GM19238 (cell line): Measurements from ENCODE around the gene TET3.

Experiments used
- DNase-seq: peaks from one replicate; pipeline ENCODE4 v3.0.0; 2011; ENCODE audit warnings: low spot score; ENCODE audit not compliant: insufficient read length

TET3 gene

DNA sequence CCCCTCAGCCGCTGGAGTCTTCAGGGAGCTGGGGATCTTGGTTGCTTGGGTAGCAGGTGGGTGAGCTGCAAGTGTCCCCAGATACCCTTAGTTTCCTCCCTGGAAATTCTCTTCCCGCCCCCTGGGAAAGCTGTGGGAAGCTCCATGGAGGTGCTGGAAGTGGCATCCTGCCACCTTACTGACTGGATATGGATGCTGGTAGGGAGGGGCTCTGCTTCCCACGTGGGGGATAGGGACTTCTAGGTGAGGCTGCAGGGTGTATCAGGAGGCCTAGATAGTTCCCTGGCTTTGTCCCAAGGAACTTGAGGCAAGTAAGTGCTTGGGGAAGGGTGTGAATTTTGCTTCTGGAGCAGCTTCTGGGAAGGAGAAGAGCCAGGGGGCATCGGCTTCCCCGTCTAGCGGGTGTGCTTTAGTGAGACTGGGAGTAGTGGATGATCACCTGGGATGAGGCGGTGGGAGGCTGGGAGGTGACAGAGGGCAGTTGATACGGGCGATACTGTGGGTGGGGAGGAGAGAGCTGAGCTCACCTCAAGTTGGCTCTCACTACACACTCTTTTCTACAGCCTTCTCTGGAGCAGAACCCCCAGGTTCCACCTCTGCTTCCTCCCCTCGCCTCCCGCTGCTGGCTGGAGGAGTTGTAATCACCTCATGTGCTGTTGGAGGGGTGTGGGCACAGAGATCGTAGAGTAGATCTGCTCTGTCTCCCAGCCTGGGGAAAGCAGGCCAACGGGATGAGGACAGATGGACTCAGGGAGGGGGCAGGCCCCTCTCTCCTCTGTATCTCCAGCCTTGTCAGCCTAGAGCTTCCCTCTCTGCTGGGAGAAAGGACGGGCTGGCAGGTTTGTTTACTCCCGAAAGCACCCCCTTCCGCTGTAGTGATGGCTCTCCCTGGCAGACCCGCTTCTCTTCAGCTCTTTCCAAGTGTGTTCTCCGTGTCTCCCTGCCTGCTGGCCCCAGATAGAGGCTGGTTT, 19.8 kb downstream of the TET3 start:
- no peak for DNase-seq

DNA sequence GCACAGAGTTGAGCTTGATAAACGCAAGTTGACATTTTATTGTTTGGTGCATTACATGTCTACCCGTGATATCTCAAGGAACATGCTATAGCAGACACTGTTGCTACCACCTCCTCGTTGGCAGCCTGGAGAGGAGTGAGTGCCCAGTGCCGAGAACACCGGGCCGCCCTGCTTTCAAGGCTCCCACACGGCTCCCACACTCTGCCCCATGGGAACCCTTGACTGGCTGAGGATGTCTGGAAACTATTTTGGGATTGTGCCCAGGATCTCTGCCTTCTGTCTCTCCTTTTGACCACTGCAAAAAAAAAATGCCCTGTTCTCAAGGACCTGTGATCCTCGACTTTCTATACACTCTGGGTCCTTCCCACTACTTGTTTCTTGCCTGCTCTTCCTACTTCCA, 21.1 kb downstream of the TET3 start:
- DNase-seq: no peak

DNA sequence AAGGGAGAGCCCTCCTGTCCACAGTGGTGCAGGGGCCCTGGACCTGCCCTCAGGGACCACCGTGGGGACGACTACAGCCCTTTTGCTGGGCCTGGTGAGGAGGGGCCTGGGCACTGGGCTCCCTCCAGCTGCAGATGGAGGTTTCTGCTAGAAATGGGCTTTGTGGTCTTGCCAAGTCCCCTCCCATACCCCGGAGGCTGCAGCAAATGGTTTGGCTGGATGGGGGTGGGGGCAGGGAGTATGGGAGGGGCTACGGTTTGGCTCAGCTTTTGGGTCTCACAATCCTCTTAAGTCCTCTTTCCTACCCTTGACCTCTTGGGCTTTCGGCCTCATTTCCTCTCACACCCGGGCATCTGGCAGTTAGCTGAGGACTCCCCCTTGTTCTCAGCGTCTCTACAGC, 21.7 kb downstream of the TET3 start:
- DNase-seq: no peak

DNA sequence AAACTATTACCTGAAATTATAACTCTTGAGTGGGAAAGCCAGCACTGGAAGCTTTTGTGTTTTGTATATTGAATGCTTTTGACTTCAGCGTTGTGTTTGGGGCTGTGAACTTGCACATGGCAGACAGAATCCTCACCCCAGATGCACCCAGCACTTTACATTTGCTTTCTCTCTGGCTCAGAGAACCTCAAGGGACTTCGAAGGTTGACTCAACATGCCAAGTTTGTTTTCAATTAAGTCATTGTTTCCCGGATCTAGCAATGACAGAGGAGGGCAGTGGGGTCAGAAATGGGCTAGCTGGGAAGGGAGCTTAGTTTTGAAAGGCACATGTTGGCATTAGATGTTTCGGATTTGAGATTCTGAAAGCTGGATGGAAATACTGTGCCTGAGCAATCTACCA, 22.4 kb downstream of the TET3 start:
- DNase-seq: no peak

DNA sequence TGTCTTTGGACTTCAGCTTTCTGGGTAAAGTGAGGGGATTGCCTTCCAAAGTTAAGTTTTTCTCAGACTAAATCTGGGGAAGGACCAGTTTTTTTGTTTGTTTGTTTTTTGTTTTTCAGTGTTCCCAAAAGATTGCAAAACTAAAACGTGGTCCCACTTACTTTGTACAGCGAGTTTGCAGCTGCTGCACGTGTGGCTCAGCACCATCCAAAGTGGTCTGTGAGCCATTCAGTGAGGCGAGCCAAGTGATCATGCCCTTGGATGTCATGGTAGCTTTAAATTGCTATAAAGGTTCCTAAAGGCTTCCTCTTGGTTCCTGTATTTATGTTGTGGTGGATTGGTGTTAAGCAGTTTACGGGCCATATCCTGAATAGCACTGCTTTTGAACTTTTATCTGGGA, 23.0 kb downstream of the TET3 start:
- no peak for DNase-seq

DNA sequence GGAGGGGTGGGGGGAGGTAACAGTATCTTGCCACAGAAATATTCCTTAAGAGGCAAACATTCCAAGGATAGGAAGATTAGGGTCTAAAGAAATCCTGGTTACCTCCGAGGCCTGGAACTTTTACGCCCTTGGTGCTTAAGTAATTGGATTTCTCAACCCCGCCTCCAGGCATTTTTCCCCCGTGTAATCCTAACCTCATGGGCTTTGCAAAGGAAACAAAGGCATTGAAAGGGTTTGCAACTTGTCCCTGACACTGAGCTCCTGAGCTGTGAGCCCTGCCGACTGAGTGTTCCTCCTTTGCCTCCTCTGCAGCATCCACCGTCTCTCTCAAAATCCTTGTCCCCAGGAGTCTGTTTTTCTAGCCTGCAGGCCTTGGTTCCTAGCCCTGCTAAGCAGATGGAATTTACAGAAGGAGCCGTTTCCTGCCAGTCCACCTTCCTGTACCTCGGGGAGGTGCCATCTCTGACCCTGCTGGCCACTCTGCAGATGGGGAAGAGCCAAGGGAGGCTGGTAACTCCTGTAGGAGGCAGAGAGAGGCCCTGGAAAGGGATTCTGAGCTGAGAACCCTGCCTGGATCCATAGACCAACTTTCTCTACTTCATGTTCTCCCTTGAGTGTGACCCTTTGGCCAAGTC, 24.2 kb downstream of the TET3 start:
- DNase-seq: no peak

DNA sequence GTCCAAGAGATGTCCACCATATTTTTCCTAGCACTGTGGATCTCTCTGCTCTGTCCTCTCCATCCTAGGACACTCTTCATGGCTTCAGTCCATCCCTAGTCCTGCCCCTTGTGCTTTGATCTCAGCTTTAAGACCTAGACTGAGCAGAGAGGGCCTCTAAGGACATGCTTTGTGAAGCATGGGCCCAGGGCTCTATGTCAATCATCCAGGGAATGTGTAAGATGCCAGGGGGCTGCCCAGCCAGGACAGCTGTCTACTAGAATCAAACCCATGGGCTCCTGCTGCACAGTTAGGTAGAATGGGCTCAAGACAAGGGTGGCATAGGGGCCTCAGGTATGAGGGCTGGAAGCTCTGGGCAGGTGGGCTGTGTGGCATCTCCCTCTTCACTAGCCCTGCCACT, 24.9 kb downstream of the TET3 start:
- DNase-seq: no peak

DNA sequence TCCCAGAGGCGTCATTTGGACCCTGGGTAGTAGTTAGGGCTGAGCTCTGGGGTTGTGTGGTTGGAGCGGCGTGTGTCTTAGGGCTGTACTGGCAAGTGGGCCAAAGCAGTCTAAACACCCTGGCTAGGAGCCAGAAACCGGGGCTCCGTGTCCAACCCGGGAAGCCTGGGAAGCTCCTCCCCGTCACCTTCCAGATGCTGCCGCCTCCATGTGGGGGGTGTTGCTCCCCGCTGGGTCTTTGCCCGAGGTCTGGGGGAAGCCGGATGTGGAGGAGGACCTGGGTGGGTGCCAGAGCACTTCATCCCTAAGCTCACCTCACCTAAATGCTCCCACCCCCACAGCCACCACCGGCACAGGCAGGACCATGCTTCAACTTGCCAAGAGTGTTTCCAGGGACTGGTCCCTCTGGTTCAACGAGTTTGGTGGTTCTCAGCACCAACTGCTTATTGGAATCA, 25.4 kb downstream of the TET3 start:
- DNase-seq: no peak

DNA sequence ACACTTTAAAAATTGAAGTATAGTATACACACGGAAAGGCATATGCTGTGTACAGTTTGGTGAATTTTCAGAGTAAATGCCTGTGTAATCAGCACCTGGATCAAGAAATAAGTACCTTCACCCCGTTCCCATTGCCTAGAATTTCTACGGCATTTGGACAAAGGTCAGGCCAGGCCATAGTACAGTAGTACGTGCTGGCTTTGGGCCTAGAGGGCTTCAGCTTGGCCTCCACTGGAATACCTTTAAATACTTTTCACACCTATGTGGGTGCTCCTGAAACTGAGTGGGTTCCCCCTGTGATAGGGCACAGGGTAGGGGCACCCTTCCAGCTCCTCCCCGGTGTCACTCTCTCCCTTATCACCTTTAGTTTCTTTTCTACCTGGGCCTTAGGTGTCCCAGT, 26.5 kb downstream of the TET3 start:
- no peak for DNase-seq

DNA sequence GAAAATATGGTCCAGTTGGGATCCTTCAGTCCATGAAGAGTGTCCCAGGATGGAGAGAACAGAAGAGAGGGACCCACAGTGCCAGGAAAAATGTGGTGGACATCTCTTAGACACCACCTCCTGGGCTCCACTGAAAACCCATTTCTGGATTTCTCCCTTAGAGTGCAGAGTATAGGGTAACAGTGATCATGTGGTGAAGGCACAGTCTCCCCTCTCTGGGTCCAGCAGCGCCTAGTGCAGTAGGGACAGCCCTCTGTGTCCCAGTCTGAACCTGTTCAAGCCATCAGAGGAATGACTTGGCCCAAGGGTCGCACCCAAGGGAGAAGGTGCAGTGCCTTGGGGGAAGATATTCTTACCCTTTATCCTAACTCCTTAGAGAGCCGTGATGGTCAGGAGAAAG, 30.1 kb downstream of the TET3 start:
- no peak for DNase-seq

DNA sequence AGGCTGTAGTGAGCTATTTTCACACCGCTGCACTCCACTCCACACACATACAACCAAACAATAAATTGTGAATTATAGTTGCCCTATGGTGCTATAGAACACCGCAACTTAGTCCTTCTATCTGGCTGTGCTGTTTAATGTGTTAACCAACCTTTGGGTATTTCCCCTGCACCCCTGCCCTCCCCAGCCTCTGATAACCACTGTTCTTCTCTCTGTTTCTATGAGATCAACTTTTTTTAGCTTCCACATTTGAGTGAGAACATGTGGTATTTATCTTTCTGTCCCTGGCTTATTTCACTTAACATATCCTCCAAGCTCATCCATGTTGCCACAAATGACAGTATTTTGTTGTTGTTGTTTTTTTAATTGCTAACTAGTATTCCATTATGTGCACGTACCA, 32.5 kb downstream of the TET3 start:
- no peak for DNase-seq

DNA sequence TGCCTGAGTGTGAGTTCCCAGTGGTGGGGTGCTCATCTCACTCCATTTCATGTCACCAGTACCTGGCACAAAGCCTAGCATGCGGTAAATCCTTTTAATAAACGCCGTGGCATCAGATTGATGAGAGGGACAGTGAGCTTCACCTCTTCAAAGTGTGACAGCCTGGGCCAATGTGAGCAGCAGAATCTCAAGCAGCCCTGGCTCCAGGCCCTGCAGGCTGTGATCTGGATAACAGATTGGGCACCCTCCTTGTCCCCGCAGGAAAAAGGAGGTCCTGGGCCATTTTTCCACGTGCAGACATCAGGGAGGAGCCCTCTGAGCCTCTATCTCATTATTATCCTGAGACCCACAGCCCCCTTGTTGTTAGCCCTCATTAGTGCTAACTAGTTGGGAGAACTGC, 34.8 kb downstream of the TET3 start:
- no peak for DNase-seq

DNA sequence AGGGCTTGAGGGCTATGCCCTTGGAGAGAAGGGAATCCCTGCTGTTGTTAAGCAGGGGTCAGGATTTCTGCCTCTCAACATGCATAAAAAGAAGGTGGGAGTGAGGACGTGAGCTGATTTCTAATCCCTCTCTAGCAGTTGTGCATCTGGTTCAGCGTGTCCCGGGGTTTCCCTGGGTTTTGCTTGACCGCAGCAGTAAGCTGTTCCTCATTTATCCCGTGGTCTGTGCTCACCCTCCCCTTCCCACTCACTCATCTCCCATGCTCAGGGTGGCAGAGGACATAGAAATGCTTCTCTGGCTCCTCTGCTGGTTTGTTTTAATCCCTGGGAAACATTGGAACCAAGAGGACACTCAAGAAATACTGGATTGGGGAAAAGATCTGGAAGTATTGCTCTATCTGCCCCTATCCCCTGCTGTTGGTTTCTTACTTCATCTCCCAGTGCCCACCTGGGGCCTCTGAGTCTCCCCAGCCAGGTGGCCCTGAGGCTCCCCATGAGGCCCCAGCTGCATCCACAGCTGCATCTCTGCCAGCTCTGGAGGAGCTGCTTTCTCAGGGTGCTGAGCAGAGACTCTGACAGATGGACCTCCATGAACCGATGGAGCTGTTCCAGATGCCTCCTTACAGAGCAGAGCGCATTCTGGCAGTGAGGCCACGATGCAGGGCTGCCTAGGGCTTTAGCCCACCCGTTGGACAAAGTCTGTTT, 36.1 kb downstream of the TET3 start:
- DNase-seq: no peak

DNA sequence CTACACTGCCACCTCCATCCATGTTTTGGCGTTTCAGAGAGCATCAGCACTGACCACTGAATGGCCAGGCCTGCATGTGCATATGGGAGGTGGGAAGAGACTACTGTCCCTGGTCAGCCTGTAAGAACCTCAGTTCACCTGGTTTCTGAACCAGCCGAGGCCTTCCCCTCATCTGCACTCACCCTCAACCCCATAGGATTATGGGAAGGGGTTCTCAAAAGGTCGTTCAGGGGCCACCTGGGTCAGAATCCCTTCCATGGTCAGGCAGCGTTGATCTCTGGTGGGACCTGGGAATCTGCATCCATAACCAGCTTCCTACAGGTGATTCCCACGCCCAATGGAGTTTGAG, 36.7 kb downstream of the TET3 start:
- DNase-seq: no peak

DNA sequence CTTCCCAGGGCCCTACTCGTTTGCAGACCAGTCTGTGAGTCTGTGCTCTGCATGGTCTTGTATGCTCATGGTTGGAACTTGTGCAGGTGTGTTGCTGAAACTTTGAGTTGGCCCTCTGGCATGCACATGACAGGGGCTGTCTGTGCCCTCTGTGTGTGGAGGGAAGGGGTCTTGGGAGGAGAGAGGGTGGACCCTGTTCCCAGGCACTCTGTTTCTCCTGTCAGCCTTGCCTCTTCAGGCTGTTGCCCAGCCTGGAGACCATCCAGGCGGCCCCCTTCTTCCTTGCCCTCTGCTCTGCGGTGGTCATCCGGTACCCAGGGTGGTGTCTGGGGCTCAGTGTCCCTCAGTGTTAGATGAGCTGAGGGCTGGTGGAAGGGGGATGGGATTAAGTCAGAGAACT, 39.5 kb downstream of the TET3 start:
- no peak for DNase-seq

DNA sequence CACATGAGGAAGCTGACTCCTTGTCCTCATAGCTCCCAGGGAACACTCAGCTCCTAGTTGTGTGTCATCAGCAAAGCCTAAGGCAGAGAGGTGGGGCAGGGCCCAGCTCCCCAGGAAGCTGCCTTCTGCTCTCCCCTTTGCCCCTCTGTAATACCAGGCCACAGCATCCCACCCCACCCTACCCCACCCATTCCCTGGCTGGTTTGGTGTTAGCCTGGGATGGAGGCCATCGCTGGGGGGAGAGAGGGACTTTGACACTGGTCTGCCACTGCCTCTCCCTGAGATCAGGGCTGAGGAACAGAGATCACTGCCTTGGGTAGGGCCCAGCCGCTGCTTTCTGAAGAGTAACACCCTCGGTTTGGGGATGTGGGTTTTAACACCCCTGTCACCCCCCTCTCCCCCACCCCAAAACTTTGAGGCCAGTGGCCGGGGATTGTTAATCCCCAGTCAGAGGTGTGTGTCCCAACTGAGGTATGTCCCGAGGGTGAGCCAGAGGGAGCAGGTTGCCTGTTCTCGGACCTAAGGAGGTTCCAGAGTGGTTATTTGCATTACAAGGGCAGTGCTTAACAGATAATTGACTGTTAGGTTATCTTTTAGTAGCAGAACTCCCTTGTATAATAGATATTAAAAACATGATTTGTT, 41.4 kb downstream of the TET3 start:
- no peak for DNase-seq

DNA sequence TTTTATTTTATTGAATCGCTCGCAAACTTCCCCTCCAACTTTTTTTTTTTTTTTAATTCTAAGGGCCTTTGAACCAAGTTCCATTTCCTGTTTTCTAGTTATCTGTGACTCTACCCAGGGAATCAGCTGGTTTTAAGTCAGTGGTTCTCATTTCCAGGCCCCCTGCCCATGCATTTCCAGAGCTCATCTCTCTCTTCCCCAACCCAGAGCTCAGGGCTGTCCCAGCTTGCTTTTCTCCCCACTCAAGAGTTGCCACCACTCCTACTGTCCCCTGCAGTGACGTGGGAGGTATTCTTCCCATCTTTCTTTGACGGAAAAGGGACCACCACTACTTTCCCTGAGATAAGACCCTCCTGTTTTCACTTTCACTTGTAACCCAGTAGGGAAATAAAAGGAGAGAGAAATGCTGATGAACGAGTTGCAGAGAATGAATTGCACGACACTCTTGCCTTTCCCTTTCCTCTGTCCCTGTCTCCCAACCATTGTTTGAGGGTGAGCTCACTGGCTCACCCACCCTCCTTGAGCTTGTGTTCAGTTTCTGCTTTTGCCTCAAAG, 42.1 kb downstream of the TET3 start:
- DNase-seq: no peak

DNA sequence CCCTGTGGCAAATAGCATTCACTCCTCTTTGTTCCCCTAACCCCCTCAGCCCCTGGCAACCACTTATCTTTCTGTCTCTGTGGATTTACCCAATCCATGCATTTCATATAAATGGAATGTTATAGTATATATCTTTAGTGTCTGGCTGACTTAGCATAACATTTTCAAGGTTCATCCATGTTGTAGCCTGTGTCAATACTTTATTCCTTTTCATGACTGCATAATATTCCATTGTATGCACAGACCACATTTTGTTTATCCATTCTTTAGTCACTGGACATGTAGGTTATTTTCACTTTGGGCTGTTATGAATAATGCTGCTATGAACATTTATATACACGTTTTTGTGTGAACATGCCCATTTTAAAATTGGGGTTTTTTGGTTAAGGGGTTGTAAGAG, 42.8 kb downstream of the TET3 start:
- DNase-seq: no peak

DNA sequence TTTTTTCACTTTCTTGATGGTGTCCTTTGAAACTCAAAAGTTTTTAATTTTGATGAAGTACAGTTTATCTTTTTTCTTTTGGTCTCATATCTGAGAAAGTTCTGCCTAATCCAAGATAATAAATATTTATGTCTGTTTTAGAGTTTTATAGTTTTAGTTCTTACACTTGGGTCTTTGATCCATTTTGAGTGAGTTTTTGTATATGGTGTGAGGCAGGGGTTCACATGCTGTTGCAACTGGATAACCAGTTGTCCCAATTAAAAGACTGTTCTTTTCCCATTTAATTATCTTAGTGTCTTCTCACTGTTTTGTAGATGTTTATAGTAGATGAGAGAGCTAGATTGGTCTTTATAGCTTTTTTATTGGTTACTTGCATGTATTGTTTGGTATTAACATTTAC, 43.6 kb downstream of the TET3 start:
- no peak for DNase-seq

DNA sequence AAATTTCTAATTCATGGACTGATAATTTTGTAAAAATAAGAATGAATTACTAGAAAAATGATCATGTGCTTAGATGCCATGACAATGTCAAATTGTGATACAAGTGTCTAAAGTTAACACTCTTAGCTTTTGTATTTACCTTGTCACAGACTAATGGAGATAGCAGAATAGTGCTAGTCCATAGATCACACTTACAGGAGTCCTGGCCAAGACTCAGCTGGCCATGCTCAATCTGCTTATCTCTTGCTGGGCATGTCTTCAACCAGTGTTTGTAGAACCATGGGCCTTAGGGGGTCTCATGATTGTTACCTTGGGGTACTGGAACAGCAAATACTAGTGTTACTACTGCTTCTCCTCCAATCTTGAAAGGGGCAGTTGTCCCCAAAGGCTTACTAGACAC, 44.0 kb downstream of the TET3 start:
- DNase-seq: no peak

DNA sequence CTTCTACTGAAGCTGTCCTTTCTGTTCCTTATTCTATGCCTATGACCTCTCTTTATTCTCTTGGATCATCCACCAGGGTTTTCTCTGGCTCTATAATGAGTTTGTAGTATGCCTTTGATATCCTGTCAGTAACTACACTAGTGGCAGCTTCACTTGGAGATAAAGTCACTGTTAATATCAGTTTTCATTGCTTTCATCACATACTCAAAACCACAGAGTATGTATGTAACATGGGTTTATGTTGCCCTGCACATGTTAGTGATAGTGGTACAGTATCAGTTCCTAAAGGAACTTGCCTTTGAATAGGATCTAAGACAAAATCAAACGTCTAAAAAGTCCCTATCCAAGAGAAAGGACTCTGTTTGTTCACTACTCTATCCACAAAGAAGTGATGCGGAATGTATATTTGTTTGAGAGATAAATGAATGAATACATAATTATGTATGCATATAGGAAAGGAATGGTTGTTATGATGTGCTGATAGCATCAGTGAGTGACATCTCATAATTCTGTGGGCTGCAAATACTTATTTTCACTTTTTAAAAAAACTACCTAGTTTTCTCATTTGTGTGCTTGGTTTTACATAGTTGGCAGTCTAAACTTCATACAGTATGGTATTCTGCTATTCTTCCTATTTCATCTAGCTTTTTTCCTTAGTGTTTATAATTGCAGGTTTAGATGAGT, 45.1 kb downstream of the TET3 start:
- no peak for DNase-seq
